HG02759 (cell line): ENCODE results near the gene SEZ6.

Source experiments
- ATAC-seq: cut with Tn5 transposase; IDR thresholded peaks from one replicate; pipeline ENCODE4 v1.9.1; 2021; ENCODE audit warnings: mild to moderate bottlenecking, moderate library complexity; ENCODE audit not compliant: unreplicated experiment

The SEZ6 gene

DNA sequence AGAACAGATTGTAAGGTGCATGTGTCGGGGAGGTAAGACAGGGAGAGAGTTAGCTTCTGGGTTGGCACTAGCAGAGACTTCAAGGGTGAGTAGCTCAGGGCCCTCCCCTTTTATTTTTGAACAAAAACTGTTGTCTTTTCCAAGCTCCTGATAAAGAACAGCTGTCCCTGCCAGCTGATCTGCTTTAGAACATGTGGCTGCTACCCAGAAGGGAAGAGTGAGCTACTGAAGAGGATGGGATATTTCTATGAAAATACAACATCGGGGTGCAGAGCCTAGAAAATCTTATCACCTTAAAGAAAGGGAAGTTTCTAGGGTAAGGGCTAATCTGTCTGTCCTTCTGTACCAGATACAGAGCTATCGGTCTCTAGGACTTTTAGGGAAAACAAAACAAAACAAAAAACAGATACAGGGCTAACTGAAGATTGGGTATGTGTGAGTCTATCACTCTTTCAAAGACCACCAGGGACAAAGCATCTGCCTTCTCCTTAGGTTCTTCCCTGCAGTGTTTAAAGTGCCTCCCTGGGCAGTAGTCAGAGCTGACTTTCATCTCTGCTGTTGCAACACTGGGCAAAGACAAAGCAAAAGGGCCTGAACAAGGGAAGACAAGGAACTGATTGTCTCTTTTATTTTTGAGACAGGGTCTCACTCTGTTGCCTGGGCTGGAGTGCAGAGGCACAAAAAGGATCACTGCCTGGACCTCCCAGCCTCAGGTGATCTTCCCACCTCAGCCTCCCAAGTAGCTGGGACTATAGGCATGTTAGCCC lies 97.9 kb downstream of the SEZ6 start:
- ATAC-seq = no peak

DNA sequence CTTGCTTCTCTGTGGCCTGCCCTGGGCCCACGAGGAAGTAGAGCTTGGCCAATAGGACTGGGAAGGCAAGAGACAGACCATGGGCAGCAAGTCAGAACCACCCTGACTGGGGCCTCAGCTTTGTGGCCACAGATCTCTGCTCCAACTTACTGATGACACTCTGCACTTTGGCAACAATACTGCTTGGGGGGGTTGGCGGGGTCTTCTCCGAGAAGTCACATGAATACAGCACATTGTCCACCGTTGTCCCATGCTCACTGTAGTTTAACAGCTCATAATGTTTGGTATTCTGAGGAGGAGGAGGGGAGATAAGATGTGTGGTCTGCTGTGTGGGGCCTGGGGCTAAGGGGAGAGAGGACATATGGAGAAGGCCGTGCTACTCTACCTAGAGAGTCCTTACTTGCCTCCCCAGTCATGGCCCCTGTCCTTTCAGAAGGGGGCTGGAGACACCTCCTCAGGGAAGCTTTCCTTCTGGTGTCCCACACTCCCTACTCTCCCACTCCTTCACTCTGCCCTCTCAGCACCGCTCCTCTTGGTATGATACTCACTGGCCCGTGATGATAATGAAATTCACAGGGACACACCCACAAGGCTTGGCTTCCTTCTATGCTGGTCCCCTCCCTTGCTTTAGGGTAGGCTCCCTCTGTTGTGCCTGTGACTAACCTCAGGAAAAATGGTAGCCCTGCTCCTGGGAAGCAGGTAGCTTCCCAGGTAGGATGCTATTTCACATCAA lies 99.0 kb downstream of the SEZ6 start:
- ATAC-seq = no peak

DNA sequence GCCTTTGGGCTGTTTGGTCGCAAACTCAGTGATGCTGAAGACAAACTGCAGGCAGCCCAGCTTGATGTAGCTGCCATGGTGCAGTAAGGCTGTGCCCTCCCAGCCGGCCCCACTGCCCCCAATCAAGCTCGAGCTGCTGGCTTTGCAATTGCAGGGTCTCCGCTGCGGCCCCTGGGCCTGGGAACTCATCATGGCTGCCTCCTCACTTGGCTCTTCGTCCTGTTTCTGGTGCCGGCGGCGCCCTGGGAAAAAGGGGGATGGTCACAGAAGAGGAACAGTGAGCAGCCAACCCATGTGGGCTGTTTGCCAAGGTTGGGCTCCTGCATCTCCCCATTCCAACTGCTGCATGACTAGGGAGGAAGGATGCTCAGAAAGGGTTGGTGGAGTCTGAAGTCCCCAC lies 99.6 kb downstream of the SEZ6 start:
- ATAC-seq = no peak
